ENCODE data around the gene HFE. TPM values are rescaled to one million over a fixed set of nuclear protein-coding genes. Genes with fewer than 3 reads are reported as not detected.
A peak's percentile ranks its signal among the peaks of the same experiment; 100 is the strongest.

HFE gene
- total and polyA plus RNA-seq, 2 of the 13 experiments (the other 11 are each of a cell fraction or from before 2014, with no cell fraction given), result 3.7 to 6.3 TPM

GRCh38 chr6:26087284-26088115, at the start of gene HFE (continued):
- no peak for TF ChIP-seq YEATS2 (CRISPR knock-in tag; IDR thresholded peaks at IDR 0.05; ENCODE audit: borderline replicate concordance)
- peak; percentile 34; the same call in 1 of the 2 replicates for TF ChIP-seq ZBTB25 (CRISPR knock-in tag; IDR thresholded peaks at IDR 0.05)
- TF ChIP-seq ZNF382 (CRISPR knock-in tag; IDR thresholded peaks at IDR 0.05; ENCODE audit: borderline replicate concordance), result no peak
- TF ChIP-seq ATF5 (CRISPR knock-in tag; IDR thresholded peaks at IDR 0.05; ENCODE audit: low read depth), result no peak
- TF ChIP-seq FOXJ3 (CRISPR knock-in tag; IDR thresholded peaks at IDR 0.05; ENCODE audit: borderline replicate concordance), result no peak
- peak; percentile 13; the same call in 1 of the 2 replicates for TF ChIP-seq IRF2 (CRISPR knock-in tag; IDR thresholded peaks at IDR 0.05)
- peak; percentile 89 for TF ChIP-seq PATZ1 (CRISPR knock-in tag; IDR thresholded peaks at IDR 0.05)
- TF ChIP-seq ARNT (IDR thresholded peaks at IDR 0.05), result no peak
- TF ChIP-seq ZNF318 (CRISPR knock-in tag; IDR thresholded peaks at IDR 0.05), result no peak
- no peak for TF ChIP-seq ZNF224 (CRISPR knock-in tag; IDR thresholded peaks at IDR 0.05)
- peak; percentile 51 for TF ChIP-seq TAF1 (CRISPR knock-in tag; IDR thresholded peaks at IDR 0.05)
- no peak for TF ChIP-seq STAT6 (CRISPR knock-in tag; IDR thresholded peaks at IDR 0.05; ENCODE audit: borderline replicate concordance)
- TF ChIP-seq ZNF572 (CRISPR knock-in tag; IDR thresholded peaks at IDR 0.05), result peak; percentile 59; the same call in 1 of the 2 replicates
- peak; percentile 75 for TF ChIP-seq PHF8 (CRISPR knock-in tag; IDR thresholded peaks at IDR 0.05)
